Liver (tissue), 9 donors: ENCODE results near the gene TDRD6. TPM values are rescaled to one million over a fixed set of nuclear protein-coding genes. Genes with fewer than 3 reads are reported as not detected.

ENCODE experiments used
- DNase-seq: peaks from one replicate; pipeline ENCODE4 v3.0.0-alpha.2; 2017; ENCODE audit warnings: low spot score
- H3K27ac ChIP-seq, 2 donors: one replicate each; pipeline ENCODE4 v1.7.0; 2013; ENCODE audit warnings: inconsistent platforms in 2 of 2, low read length in 2 of 2, control low read depth in 1 of 2, low read depth in 1 of 2, mild to moderate bottlenecking in 1 of 2
- H3K27me3 ChIP-seq, 4 donors: one replicate each; pipeline versions ENCODE4 v1.6.1 to v1.7.0; 2013; ENCODE audit warnings: low read length in 3 of 4, inconsistent platforms in 1 of 4, mild to moderate bottlenecking in 1 of 4, moderate library complexity in 1 of 4; ENCODE audit not compliant: control insufficient read depth in 4 of 4, insufficient read depth in 4 of 4
- H3K36me3 ChIP-seq, 4 donors: one replicate each; pipeline versions ENCODE4 v1.6.1 to v1.7.0; 2013; ENCODE audit warnings: low read length in 3 of 4, mild to moderate bottlenecking in 3 of 4, low read depth in 1 of 4, moderate library complexity in 1 of 4; ENCODE audit not compliant: control insufficient read depth in 4 of 4, insufficient read depth in 3 of 4
- H3K4me1 ChIP-seq, 4 donors: one replicate each; pipeline versions ENCODE4 v1.6.1 to v1.7.0; 2013; ENCODE audit warnings: low read length in 3 of 4, mild to moderate bottlenecking in 3 of 4, moderate library complexity in 1 of 4; ENCODE audit not compliant: control insufficient read depth in 4 of 4, insufficient read depth in 4 of 4
- H3K4me3 ChIP-seq, 3 donors: one replicate each; pipeline versions ENCODE4 v1.6.1 to v1.7.0; 2013; ENCODE audit warnings: low read length in 3 of 3, control low read depth in 1 of 3, low read depth in 1 of 3, mild to moderate bottlenecking in 1 of 3
- H3K9ac ChIP-seq, 2 donors: one replicate each; pipeline ENCODE4 v1.7.0; 2013; ENCODE audit warnings: low read length in 2 of 2, mild to moderate bottlenecking in 2 of 2, moderate library complexity in 2 of 2, control low read depth in 1 of 2, low read depth in 1 of 2
- H3K9me3 ChIP-seq, 4 donors: one replicate each; pipeline versions ENCODE4 v1.6.1 to v1.7.0; 2013; ENCODE audit warnings: low read length in 3 of 4; ENCODE audit not compliant: control insufficient read depth in 4 of 4
- FOXA1 ChIP-seq: IDR thresholded peaks from 2 replicates; pipeline ENCODE4 v1.6.1; 2016; ENCODE audit warnings: antibody characterized with exemption
- FOXA2 ChIP-seq: IDR thresholded peaks from 2 replicates; pipeline ENCODE4 v1.6.1; 2016; ENCODE audit warnings: antibody characterized with exemption
- GABPA ChIP-seq, 2 donors: IDR thresholded peaks in 1 of 2; conservative IDR thresholded peaks in 1 of 2; 2 replicates each; pipeline ENCODE4 v1.6.1; 2016; ENCODE audit warnings: antibody characterized with exemption in 2 of 2, mild to moderate bottlenecking in 1 of 2, moderate library complexity in 1 of 2
- HNF4A ChIP-seq, 2 donors: conservative IDR thresholded peaks; 2 replicates each; pipeline ENCODE4 v1.6.1; 2016; ENCODE audit warnings: antibody characterized with exemption in 2 of 2, mild to moderate bottlenecking in 2 of 2
- JUND ChIP-seq, 2 donors: IDR thresholded peaks; 2 replicates each; pipeline ENCODE4 v1.6.1; 2016; ENCODE audit warnings: antibody characterized with exemption in 2 of 2
- NR2F2 ChIP-seq: IDR thresholded peaks from 2 replicates; pipeline ENCODE4 v1.6.1; 2016; ENCODE audit warnings: antibody characterized with exemption
- RAD21 ChIP-seq, 2 donors: IDR thresholded peaks; 2 replicates each; pipeline ENCODE4 v1.6.1; 2016; ENCODE audit warnings: antibody characterized with exemption in 2 of 2, mild to moderate bottlenecking in 2 of 2
- RXRA ChIP-seq, 2 donors: IDR thresholded peaks; 2 replicates each; pipeline ENCODE4 v1.6.1; 2017 to 2018; ENCODE audit warnings: antibody characterized with exemption in 2 of 2, mild to moderate bottlenecking in 1 of 2
- SP1 ChIP-seq: IDR thresholded peaks from 2 replicates; pipeline ENCODE4 v1.6.1; 2018; ENCODE audit warnings: antibody characterized with exemption, mild to moderate bottlenecking
- TAF1 ChIP-seq: conservative IDR thresholded peaks from 2 replicates; pipeline ENCODE4 v1.6.1; 2016; ENCODE audit warnings: antibody characterized with exemption, mild to moderate bottlenecking
- YY1 ChIP-seq: IDR thresholded peaks from 2 replicates; pipeline ENCODE4 v1.6.1; 2016; ENCODE audit warnings: antibody characterized with exemption, mild to moderate bottlenecking
- WGBS: extraction: QIAGEN DNeasy Blood & Tissue Kit; methylation state at CpG from one replicate; pipeline ENCODE4 v1.1.7; 2013; 5-methylcytosine and 5-hydroxymethylcytosine counted together
- polyA plus RNA-seq, 2 donors: library from polyadenylated mRNA; stranded (reverse) in 1 of 2; unstranded in 1 of 2; fragments of 200-250 nt in 1 of 2; fragments of >200 nt in 1 of 2; fragmentation: Nextera tagmentation in 1 of 2; extraction: Ambion mirVana in 1 of 2; gene quantifications; one replicate each; pipeline versions ENCODE4 v1.2.1 to v1.2.3, GENCODE V29; 2013 to 2015
- total RNA-seq, 2 donors: library from RNA; depleted of rRNA; stranded (reverse); fragments of >200 nt; gene quantifications; one replicate each; pipeline ENCODE4 v1.2.3, GENCODE V29; 2014
- TF ChIP-seq, protein P1 (sequence below): IDR thresholded peaks from 2 replicates; pipeline ENCODE4 v1.6.1; 2016; ENCODE audit warnings: antibody characterized with exemption, mild to moderate bottlenecking
- TF ChIP-seq, protein P2 (sequence below): IDR thresholded peaks from 2 replicates; pipeline ENCODE4 v1.6.1; 2016; ENCODE audit warnings: antibody characterized with exemption
- TF ChIP-seq, protein P3 (sequence below): IDR thresholded peaks from 2 replicates; pipeline ENCODE4 v1.6.1; 2016; ENCODE audit warnings: antibody characterized with exemption
- TF ChIP-seq, protein P4 (sequence below): IDR thresholded peaks from 2 replicates; pipeline ENCODE4 v1.6.1; 2016; ENCODE audit warnings: antibody characterized with exemption
- TF ChIP-seq, protein P5 (sequence below): fragments of 150-350 bp; IDR thresholded peaks from 2 replicates; pipeline ENCODE4 v1.5.1; 2017; ENCODE audit warnings: improper control_type of control experiment, low read depth, low read length; ENCODE audit not compliant: missing input control
- donor health status: healthy.
- donor health status: healthy.
- donor health status: healthy.
- donor health status: healthy.
- donor health status: healthy.

The TDRD6 gene
- total and polyA plus RNA-seq, 4 donors = 0.07 to 2.0 (median 0.53) TPM

DNA sequence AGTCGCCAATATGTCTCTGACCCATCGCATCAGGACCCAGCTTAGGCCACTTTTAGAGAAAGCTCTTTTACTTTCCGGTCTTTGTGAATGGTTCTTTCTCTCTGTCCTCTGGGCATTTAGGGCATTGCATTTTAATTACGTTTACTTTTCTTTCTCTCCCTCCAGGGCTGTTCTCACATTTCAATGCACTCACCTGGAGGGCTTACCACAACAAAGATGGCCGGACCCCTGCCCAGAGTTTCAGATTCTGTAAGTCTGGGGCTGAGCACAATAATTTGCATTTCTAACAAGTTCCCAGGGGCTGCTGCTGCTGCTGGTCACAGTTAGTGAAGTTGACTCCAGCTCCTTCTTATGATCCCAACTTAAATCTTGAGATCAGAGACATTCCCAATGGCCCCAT is 62.0 kb downstream of the TDRD6 start:
- 83% methylated on average over 5 of the region's 5 CpGs for WGBS
- no peak for DNase-seq
- Histone ChIP-seq H3K4me3 (no peak overlapping the region), H3K9me3 (no peaks in the 10 kb centered on the region), H3K4me1 (no peaks in the 10 kb centered on the region), H3K36me3 (no peaks in the 10 kb centered on the region), H3K27me3 (no peaks in the 10 kb centered on the region), H3K27ac (no peak overlapping the region), H3K9ac (no peak overlapping the region)
- TF ChIP-seq, protein P1, sequence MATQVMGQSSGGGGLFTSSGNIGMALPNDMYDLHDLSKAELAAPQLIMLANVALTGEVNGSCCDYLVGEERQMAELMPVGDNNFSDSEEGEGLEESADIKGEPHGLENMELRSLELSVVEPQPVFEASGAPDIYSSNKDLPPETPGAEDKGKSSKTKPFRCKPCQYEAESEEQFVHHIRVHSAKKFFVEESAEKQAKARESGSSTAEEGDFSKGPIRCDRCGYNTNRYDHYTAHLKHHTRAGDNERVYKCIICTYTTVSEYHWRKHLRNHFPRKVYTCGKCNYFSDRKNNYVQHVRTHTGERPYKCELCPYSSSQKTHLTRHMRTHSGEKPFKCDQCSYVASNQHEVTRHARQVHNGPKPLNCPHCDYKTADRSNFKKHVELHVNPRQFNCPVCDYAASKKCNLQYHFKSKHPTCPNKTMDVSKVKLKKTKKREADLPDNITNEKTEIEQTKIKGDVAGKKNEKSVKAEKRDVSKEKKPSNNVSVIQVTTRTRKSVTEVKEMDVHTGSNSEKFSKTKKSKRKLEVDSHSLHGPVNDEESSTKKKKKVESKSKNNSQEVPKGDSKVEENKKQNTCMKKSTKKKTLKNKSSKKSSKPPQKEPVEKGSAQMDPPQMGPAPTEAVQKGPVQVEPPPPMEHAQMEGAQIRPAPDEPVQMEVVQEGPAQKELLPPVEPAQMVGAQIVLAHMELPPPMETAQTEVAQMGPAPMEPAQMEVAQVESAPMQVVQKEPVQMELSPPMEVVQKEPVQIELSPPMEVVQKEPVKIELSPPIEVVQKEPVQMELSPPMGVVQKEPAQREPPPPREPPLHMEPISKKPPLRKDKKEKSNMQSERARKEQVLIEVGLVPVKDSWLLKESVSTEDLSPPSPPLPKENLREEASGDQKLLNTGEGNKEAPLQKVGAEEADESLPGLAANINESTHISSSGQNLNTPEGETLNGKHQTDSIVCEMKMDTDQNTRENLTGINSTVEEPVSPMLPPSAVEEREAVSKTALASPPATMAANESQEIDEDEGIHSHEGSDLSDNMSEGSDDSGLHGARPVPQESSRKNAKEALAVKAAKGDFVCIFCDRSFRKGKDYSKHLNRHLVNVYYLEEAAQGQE = no peak
- TF ChIP-seq, protein P2, sequence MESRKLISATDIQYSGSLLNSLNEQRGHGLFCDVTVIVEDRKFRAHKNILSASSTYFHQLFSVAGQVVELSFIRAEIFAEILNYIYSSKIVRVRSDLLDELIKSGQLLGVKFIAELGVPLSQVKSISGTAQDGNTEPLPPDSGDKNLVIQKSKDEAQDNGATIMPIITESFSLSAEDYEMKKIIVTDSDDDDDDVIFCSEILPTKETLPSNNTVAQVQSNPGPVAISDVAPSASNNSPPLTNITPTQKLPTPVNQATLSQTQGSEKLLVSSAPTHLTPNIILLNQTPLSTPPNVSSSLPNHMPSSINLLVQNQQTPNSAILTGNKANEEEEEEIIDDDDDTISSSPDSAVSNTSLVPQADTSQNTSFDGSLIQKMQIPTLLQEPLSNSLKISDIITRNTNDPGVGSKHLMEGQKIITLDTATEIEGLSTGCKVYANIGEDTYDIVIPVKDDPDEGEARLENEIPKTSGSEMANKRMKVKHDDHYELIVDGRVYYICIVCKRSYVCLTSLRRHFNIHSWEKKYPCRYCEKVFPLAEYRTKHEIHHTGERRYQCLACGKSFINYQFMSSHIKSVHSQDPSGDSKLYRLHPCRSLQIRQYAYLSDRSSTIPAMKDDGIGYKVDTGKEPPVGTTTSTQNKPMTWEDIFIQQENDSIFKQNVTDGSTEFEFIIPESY = no peak
- TF ChIP-seq FOXA1 (no peak), HNF4A (conservative IDR thresholded peaks at IDR 0.05) (no peak), SP1 (no peak), NR2F2 (no peak), RXRA (IDR thresholded peaks at IDR 0.05) (no peak), RAD21 (IDR thresholded peaks at IDR 0.05) (no peak), FOXA2 (no peak), GABPA (IDR thresholded peaks at IDR 0.05 in 1 of 2, conservative IDR thresholded peaks at IDR 0.05 in 1 of 2) (no peak), JUND (IDR thresholded peaks at IDR 0.05) (no peak), YY1 (no peak), TAF1 (no peak)
- TF ChIP-seq, protein P3, sequence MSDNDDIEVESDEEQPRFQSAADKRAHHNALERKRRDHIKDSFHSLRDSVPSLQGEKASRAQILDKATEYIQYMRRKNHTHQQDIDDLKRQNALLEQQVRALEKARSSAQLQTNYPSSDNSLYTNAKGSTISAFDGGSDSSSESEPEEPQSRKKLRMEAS = no peak
- TF ChIP-seq, protein P4, sequence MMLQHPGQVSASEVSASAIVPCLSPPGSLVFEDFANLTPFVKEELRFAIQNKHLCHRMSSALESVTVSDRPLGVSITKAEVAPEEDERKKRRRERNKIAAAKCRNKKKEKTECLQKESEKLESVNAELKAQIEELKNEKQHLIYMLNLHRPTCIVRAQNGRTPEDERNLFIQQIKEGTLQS = no peak

DNA sequence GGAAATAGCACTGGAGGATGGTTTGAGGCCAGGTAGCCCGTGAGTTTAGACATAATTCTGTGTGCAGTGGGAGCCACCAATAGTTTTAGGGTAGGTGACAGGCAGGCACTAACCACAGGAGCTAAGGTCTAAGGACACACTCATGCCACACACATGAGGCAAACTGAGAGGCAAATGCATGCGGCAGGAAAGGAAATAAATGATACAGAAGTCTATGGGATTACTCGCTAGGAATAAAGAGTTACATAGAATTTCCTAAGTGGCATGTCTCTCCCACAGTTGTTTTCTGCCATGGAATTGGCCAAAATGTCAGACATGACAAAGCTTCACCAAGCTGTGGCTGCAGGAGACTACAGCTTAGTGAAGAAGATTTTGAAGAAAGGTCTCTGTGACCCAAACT is 64.0 kb downstream of the TDRD6 start:
- H3K36me3 ChIP-seq = no peaks in the 10 kb centered on the region
- 89% methylated on average over 3 of the region's 3 CpGs for WGBS

More for the DNA sequence above, 64.0 kb downstream of the TDRD6 start:
- H3K4me3 ChIP-seq = no peak overlapping the region
- no peak overlapping the region for H3K27ac ChIP-seq
- H3K9ac ChIP-seq = no peak overlapping the region
- TF ChIP-seq FOXA1 (no peak), TAF1 (no peak), RXRA (IDR thresholded peaks at IDR 0.05) (no peak)
- TF ChIP-seq, protein P5, sequence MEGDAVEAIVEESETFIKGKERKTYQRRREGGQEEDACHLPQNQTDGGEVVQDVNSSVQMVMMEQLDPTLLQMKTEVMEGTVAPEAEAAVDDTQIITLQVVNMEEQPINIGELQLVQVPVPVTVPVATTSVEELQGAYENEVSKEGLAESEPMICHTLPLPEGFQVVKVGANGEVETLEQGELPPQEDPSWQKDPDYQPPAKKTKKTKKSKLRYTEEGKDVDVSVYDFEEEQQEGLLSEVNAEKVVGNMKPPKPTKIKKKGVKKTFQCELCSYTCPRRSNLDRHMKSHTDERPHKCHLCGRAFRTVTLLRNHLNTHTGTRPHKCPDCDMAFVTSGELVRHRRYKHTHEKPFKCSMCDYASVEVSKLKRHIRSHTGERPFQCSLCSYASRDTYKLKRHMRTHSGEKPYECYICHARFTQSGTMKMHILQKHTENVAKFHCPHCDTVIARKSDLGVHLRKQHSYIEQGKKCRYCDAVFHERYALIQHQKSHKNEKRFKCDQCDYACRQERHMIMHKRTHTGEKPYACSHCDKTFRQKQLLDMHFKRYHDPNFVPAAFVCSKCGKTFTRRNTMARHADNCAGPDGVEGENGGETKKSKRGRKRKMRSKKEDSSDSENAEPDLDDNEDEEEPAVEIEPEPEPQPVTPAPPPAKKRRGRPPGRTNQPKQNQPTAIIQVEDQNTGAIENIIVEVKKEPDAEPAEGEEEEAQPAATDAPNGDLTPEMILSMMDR = no peak
- no peak for DNase-seq
- H3K9me3 ChIP-seq = no peaks in the 10 kb centered on the region
- no peaks in the 10 kb centered on the region for H3K27me3 ChIP-seq
- no peaks in the 10 kb centered on the region for H3K4me1 ChIP-seq

Other genes with a start within 250 kb of the TDRD6 start
- gene RCAN2, start 196.4 kb upstream of the TDRD6 start, total RNA-seq = 1 to 10 TPM in 1 of 2 donors, under 1 TPM in 1; 0.19 to 8.2 TPM
- gene RCAN2, start 196.4 kb upstream of the TDRD6 start, polyA plus RNA-seq = 1 to 10 TPM; 2.1 to 2.8 TPM
- 10 to 100 TPM; 10.8 to 18.3 TPM for gene CYP39A1, start 35.1 kb upstream of the TDRD6 start, total RNA-seq
- gene CYP39A1, start 35.1 kb upstream of the TDRD6 start, polyA plus RNA-seq = 10 to 100 TPM; 12.0 to 29.8 TPM
- 10 to 100 TPM in 1 of 2 donors, 1 to 10 TPM in 1; 4.8 to 24.2 TPM for gene SLC25A27, start 34.9 kb upstream of the TDRD6 start, total RNA-seq
- gene SLC25A27, start 34.9 kb upstream of the TDRD6 start, polyA plus RNA-seq = 1 to 10 TPM; 2.5 to 5.0 TPM
- 10 to 100 TPM in 1 of 2 donors, under 1 TPM in 1; 0.84 to 24.7 TPM for gene PLA2G7, start 47.5 kb downstream of the TDRD6 start, total RNA-seq
- 1 to 10 TPM in 1 of 2 donors, under 1 TPM in 1; 0.35 to 1.8 TPM for gene PLA2G7, start 47.5 kb downstream of the TDRD6 start, polyA plus RNA-seq
- gene ANKRD66, start 59.0 kb downstream of the TDRD6 start, total RNA-seq = not detected
- gene ANKRD66, start 59.0 kb downstream of the TDRD6 start, polyA plus RNA-seq = not detected
- gene MEP1A, start 105.5 kb downstream of the TDRD6 start, total RNA-seq = 1 to 10 TPM in 1 of 2 donors, not detected in 1; 1.8 TPM
- gene MEP1A, start 105.5 kb downstream of the TDRD6 start, polyA plus RNA-seq = under 1 TPM; 0.01 to 0.08 TPM
- gene ADGRF5, start 234.1 kb downstream of the TDRD6 start, total RNA-seq = 10 to 100 TPM in 1 of 2 donors, 1 to 10 TPM in 1; 4.9 to 19.9 TPM
- 1 to 10 TPM; 7.4 to 7.5 TPM for gene ADGRF5, start 234.1 kb downstream of the TDRD6 start, polyA plus RNA-seq